ENCODE measurements around the gene SNRNP200.

The SNRNP200 gene

DNA sequence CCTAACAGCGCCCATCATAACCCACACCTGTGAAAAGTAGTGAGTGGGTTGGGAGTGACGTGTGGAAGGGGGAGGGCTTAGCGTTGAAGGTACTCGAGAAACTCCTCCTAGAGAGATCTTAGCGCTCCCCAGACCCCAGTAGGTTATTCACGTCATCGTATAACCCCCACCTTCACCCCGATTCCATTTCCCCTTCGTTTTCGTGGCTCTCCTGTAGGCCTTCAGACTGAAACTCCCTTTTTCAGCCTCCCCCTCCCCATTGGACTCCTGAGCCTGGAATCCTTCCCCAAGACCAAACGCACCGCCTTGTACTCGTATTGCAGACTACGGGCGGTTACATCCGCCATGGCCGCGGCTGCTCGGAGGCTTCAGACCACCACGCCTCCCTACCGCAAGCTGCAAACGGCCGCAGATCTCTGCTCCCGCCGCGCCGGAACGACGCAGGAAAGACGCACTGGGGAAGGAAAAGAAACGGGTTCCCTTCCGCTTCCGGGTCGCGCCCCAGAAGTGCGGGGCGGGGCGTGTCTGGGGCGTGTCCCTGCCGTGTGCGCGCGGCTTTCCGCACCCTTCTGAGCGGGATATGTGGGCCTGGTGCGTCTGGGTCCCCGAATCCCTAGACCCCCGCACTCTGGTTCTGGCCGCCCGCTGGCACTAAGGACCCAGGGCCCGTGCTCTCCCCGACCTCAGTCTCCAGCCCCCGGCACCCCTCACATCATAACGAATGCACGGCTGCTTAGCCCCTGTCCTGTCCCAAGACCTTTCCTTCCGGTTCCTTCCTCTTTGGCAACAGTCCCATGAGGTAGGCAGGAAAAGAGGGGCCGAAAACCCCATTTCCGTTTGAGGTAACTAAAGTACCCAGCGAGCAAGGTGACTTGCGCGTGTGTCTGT is at the start of gene SNRNP200:
Gene SNRNP200, minus strand, starts transcription at position 456 of the 888 bp plus-strand sequence. Its CDS starts 109 bp downstream, at position 347.
- peak; percentile 76 to 89 (median 80) for DNase-seq

DNA sequence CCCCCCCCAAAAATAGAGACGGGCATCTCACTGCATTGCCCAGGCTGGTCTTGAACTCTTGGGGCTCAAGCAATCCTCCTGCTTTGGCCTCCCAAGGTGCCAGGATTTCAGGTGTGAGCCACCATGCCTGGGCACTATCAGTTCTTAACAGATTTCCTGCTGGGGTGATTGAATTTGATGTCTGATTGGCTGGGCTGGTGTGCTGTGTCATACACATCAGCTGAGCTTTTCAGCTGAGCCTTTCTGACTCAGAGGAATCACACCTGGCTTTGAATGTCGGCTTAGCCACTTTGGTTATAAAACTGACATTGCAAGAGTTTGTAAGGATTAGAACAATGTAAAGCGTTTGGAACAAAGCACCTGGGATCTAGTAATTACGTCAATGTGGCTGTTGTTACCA is 49.1 kb upstream of the SNRNP200 start:
- no peak for DNase-seq

DNA sequence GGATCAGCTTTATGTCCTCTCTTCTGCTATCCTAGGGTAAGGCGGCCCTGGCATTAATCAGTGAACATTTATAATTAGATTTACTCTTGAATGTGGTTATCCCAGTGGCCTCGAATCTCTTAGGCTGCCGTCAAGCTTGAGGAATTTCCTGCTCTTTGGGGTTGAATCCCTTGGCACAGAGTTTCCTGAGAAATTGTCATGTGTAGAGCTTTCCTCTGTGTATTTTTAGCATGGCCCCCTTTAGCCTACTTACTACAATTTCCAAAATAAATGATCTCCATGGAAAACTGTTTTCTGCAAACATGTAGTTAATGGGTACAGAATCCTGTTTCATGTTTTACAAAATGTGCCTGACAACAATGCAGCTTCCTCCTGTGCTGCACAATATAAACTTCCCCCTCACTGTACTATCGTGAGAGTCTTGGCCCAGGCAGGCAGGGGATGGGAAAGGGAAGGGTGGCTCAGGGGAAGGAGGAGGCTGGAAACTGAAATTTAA is 48.3 kb upstream of the SNRNP200 start:
- no peak for DNase-seq

DNA sequence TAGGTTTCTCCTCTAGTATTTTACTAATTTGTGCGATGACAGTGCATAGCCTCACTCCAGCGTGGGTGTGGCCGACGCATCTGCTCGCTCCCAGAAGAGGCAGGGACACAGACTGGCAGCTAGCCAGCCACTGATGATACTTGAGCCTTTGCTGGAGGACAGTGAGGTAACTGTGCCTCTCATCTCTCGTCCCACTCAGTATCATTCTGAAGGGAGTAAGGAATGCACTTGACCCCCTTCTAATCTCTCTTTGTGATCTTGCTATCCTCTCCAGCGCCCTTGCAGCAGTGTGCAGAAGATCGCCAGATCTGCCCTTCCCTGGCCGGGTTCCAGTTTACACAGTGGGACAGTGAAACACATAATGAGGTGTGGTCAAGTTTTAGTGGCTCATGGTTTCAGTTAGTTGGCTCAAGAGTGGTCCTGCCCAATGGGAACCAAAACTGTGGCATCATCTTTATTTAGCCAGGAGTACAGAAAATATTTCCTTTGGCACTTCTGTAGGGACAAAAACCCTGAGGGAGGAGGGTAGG is 47.8 kb upstream of the SNRNP200 start:
- DNase-seq: no peak

DNA sequence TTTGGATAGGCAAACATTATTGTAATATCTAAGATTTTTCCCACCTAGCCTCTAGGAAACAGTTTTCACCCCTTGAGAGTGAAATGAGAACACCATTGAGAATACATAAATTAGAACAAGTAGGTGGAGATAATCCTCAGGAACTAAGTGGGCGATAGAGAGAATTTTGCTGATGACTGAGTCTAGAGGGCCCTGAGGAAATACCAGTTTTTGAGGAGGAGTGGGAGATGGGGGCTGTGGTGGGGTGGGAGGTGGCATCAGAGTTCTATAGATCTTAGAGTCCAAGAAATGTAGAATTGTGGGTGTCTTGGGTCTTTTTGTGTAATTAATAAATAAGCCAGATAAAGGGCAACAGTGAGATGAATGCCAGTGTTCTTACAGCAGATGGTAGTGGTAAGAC is 42.0 kb upstream of the SNRNP200 start:
- DNase-seq: no peak

DNA sequence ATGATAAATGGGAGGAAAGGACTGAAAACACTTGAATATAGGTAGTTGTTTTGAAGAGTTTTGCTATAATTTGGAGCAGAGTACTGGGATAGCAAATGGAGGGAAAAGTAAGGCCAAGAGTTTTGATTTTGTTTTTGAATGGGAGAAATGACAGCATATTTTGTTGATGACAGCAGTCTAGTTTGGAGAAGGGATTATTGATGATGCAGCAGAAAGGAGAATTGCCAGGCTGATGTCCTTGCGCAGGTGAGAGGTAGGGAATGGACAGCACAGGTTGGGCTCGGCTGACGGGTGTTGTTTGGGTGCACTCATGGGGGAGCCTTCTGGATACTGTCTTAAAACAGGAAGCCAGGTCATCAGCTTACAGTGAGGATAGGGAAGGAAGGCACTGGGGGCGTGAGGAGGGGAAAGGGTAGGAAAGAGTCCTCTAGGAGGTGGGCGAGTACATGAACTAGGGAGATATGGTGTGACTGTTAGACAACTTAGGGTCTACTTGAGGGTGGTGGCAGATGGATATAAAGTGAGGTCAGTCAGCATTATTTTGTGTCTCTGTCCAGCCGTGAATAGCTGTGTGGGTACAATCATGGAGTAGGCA is 40.6 kb upstream of the SNRNP200 start:
- no peak for DNase-seq

DNA sequence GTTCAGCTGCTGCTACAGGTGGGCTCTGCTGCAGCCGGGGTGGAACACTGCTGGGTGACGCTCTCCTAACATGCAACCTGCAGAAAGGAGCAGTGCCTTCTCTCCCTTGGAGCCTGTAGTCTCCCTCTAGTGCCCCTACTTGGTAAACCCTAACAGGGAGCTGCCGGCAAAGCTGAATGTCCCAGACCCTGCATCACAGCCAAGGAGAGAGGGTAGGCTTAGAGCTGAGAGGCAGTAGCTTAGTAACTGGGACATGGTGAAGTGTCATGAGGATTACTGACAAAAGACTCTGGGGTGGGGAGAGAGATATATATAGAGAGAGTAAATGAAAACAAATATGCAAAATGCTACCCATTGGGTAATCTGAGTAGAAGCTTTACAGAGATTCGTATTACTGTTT is 40.1 kb upstream of the SNRNP200 start:
- no peak for DNase-seq

DNA sequence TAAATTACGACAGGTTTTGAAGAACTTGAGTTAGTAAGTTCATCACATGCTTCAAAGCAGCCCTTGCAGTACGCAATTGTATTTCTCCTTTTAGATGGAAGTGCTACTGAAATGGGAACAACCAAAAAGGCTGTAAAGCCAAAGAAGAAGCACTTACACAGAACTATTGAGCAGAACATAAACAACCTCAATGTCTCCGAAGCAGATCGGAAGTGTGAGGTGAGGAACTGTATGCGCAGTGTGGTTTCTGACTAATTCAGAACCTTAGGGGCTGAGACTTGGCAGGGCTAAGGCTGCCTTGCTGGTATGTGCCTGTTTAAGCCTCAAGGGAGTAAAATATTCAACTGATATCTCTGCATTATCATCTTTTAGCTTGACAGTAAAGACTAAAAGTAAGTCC is 38.7 kb upstream of the SNRNP200 start:
- no peak for DNase-seq

DNA sequence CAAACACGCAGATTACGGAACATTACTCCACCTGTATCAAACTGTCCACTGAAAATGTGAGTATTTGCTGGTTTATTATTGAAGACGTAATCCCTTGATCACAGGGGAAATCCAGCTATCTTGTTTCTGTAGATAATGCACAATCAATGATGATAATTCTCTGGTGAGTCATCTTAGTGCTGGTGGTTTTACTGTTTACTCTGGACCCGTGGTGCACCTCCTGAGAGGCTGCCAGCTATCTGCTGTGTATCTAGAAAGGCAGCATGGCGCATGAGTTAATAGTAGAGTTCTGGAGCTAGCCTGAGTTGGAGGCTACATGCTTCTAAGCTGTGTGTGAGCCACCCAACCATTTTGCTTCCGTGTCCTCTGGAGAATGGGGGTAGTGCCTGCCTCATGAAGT is 36.7 kb upstream of the SNRNP200 start:
- DNase-seq: no peak

DNA sequence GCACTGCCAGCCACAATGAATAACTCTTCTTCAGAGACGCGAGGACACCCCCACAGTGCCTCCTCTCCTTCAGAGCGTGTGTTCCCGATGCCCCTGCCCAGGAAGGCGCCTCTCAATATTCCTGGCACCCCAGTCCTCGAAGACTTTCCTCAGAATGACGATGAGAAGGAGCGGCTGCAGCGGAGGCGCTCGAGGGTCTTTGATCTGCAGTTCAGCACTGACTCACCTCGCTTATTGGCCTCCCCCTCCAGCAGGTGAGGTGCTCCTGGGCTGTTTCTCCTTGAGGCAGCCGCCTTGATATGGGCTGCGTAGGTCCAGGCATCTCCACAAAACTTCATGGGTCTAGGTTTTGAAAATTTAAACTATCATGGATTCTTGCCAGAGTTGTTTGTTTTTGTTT is 36.3 kb upstream of the SNRNP200 start:
- DNase-seq: no peak

DNA sequence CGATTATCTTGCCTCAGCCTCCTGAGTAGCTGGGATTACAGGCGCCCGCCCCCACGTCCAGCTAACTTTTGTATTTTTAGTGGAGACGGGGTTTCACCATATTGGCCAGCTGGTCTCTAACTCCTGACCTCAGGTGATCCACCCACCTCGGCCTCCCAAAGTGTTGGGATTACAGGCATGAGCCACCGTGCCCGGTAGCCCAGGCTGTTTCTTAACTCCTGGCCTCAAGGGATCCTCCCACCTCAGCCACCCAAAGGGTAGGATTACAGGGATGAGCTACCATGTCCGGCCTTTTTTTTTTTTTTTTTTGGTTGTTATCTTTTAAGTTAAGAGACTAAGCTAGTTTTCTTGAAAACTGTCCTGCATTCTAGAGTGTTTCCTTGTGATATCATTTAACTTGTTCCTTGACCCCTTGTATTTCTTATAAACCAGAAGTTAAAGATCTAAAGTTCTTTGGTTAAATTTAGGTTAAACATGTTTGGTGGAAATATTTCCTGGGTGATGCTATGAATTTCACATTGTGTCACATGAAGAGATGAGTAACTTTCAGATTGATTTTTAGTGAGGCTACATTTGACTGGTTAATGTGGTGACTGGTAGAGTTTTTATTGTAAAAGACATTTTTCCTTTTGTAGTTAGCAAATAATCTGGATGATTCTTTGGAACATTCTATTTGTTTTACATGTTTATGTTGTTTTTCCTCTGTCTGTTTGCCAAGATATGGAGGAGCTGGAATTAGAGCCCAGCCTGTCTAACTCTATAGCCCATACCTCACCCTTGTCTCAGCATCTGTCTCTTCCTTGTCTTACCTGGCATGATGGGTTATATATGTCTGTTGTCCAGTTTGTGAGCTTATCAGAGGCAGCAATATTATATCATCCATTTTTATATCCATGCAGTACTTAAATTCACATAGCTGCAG is 35.4 kb upstream of the SNRNP200 start:
- no peak for DNase-seq

DNA sequence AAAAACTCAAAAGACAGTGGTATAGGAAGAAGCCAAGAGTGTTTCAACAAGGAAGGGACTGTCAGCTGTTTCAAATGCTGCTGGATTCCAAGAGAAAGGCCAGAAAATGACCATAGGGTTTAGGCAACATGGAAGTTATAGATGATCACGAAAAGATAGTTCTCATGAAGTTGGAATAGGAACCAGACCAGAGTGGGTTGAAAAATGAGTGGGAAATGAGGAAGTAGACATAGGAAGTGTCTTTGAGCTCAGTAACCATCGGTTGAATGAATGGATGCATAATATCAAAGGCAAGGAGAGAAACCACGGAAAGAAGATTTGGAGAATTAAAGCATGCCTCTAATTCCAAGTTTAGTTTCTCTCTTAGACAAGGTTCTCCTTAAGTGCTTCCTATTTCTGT is 31.5 kb upstream of the SNRNP200 start:
- DNase-seq: no peak

DNA sequence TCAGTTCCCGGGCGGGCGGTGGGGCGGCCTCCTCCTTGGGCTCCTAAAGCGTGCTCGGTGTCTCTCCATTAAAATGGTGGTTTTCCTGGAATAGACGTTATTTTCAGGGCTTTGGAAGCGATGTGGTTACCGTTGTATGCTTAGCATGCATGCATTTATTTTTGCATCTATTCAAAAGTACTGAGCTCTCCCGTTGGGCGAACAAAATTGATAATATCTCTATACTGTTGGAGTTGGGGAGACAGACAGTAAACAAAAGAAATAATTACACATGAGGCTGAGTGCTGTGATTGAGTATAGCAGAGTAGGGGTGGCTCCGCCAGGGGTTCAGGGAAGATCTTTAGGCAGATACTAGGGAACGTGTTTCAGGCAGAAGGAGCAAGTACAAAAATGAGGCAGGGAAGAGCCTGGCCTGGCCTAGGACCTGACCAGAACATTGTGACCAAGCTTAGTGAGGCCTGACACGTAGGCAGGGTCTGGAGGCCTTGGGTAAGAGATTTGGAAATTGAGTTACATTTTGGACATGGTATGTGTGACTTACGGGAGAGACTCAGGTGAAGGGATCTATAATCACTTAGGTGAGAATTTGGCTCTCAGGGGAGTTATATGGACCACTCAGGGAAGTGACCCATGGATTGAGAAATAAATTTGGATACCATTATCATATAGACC is 30.9 kb upstream of the SNRNP200 start:
- DNase-seq: no peak

DNA sequence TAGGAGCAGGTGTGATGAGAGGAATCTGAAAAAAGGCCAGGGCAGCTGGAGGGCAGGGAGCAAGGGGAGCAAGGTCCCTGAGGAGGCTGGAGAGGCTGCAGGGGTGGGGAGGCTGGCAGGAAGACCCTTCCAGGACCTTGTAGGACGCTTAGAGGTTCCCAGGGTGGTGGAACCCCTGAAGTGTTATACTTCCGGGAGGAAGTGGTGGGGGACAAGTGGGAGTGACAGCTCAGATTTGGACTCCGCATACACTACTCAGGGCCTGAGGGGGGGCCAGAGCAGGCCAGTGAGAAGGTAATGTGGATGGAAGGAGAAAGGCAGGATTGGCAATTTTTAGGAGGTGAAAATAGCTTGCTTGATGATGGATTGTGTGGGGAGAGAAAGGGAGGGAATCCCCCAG is 28.4 kb upstream of the SNRNP200 start:
- DNase-seq: no peak

DNA sequence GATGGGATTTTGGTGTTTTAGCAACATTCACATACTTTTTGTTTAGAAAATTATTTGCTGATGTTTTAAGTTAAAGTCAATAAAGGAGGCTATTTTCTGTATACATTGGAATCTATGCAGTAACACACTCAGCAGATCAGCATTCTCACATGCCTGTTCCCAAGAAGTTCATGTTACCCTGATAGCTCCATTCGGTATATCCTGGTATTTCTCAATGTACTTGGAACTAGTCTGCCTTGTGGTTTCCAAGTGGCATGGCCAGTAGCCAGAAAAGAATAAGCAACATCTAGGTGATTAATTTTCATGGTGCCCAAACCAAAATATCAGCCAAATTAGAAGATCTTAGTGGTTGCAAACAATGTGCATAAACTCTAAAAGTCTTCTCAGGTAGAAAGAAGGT is 25.1 kb upstream of the SNRNP200 start:
- no peak for DNase-seq

DNA sequence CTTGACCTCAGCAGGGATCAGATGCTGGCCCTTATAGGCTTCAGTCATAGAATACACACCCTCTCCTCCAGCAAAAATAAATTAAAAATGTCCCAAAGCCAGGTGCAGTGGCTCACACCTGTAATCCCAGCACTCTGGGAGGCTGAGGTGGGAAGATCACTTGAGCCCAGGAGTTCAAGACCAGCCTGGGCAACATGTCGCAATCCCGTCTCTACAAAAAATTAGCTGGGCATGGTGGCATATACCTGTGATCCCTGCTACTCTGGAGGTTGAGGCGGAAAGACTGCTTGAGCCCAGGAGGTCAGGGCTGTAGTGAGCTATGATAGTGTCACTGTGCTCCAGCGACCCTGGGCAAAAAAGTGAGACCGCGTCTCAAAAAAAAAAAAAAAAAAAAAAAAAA is 24.5 kb upstream of the SNRNP200 start:
- no peak for DNase-seq

DNA sequence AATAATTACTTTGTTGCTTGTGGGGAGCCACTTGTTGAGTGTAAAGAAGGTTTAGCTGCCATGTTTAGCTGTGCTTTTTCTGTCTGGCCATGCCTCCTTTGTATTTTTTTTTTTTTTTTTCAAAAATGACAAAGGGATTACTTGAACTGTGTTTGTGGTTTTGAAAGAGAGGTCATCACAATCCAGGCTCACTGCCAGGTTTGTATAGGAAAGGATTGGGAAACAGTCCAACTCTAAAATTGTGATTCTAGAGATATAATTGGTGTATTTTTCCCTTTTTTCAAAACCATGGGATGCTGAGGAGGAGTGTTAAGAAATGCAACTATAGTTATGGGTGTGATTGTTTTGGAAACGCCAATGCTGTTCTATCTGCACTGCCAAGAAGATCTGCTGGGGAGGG is 24.1 kb upstream of the SNRNP200 start:
- DNase-seq: no peak

DNA sequence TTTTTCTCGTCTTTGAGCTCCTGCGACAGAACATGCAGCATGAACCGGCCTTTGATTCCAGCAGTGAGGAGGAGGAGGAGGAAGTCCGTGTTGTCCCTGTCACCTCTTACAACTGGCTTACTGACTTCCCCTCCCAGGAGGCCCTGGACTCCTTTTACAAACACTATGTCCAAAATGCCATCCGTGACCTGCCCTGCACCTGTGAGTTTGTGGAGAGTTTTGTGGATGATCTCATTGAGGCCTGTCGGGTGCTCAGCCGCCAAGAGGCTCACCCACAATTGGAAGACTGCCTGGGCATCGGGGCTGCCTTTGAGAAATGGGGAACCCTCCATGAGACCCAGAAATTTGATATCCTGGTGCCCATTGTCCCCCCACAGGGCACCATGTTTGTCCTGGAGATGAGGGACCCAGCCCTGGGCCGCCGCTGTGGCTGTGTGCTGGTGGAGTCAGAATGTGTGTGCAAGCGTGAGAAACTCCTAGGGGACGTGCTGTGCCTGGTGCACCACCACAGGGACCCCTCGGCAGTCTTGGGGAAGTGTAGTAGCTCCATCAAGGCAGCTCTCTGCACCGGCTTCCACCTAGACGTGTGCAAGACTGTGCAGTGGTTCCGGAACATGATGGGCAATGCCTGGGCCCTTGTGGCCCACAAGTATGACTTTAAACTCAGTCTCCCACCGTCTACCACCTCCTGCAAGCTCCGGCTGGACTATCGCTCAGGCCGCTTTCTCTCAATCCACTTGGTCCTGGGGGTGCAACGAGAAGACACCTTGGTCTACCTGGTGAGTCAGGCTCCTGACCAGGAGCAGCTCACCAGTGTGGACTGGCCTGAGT is 21.9 kb upstream of the SNRNP200 start:
- no peak for DNase-seq

DNA sequence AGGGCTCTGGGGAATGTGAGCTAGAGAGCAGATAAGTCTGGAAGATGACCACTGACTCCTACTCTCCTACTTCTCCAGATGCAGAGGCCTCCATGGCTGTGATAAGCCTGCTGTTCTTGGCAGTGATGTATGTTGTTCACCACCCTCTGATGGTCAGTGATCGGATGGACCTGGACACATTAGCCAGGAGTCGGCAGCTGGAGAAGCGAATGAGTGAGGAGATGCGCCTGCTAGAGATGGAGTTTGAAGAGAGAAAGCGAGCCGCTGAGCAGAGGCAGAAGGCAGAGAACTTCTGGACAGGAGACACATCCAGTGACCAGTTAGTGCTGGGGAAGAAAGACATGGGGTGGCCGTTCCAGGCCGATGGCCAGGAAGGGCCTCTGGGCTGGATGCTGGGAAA is 21.2 kb upstream of the SNRNP200 start:
- no peak for DNase-seq

DNA sequence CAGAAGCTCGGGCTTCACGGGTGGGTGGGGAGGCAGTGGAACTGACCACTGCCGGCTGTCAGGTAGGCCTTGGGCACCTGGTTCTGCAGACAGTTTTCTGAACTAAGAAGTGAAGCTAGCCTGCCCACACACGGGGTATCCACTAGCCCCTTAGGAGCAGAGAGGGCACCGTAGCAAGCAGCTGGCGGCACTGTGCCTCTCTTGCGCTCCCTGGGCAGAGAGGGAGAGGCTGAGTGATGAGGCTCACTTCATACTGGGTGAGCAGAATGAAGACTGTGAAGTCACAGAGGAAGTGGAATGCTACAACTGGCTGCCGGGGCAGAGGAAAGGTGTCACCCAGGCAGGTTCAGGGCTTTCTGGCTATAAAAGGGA is 20.5 kb upstream of the SNRNP200 start:
- peak in 1 of 4 experiments; percentile 32 for DNase-seq

DNA sequence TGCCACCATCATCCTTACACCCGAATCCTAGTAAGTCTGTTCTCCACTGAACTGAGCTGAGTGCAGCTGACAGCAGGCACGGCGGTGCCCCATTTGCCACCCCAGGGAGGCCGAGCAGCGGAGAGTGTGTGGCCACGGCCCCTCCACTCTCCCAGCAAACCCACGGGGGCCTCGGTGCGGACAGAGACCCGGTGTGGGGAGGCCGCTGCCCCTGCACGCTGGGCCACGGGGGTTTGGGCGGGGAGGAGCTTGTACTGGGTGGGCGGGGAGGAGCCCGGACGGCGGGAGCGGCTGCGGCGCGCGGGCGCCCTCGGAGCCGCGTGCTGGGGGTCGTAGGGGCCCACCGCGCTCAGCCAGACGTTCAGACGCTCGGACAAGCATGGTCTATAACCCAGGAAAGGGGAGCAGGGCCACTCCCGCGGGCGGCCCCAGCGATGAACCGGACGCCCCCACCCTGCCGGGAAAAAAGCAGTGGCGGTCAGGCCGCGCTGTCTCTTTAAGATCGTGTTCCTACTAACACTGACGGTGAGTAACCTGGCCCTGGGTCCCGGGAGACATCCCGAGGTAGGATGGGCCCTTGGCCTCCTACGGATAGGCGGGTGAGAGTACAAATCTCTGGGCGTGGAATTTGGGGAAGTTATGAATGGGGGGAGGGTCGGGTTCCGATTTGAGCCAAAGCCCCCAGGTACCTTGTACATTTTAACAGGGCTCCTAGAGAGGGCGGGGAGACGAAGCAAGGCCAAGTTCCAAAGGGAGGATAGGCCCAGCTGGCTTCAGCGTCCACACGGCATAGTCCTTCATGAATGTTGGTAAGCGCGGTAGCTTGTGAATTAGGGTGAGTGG is 19.9 kb upstream of the SNRNP200 start, which contains the start of gene ITPRIPL1:
Gene ITPRIPL1, plus strand, starts transcription at position 277 of the 843 bp plus-strand sequence. Its CDS starts 523 bp downstream, at position 800.
- no peak for DNase-seq

Data from activated naive CD4-positive, alpha-beta T cell (primary cell).